Measurements from ENCODE around the gene MSX2. TPM values are rescaled to one million over a fixed set of nuclear protein-coding genes. Genes with fewer than 3 reads are reported as not detected.

The MSX2 gene
- total and polyA plus RNA-seq, 2 donors (not counting 1 experiment from before 2014, with no cell fraction given) = not detected

GRCh38 chr5:174725261-174725990 lies 1.0 kb downstream of the MSX2 start:
- peaks cover 0 to 58% (median 31%) of the 10 kb centered on the region in 4 experiments for H3K27me3 ChIP-seq (replicated peaks in 1 of 4; ENCODE audit: control extremely low read depth in 1 of 4, control insufficient read depth in 3 of 4, insufficient read depth in 4 of 4, low read length in 3 of 4)
- H3K4me3 ChIP-seq (ENCODE audit: control extremely low read depth in 1 of 5, extremely low read depth in 1 of 5, insufficient read depth in 1 of 5, low read depth in 2 of 5, low read length in 4 of 5) = no peak overlapping the region
- H3K4me1 ChIP-seq (ENCODE audit: control insufficient read depth in 2 of 2, insufficient read depth in 2 of 2, low read length in 2 of 2) = no peaks in the 10 kb centered on the region
- ATAC-seq (ENCODE audit: low read depth) (no peak), DNase-seq (no peak)
- H3K27me3 Mint-ChIP-seq = peaks cover 80% of the 10 kb centered on the region
- POLR2A ChIA-PET = no interaction called here
- H2AFZ ChIP-seq (ENCODE audit: insufficient read depth, low read depth, low read length, poor library complexity, severe bottlenecking) = no peak overlapping the region
- no peak overlapping the region for H3K27ac ChIP-seq (ENCODE audit: low read length in 2 of 2)
- no peaks in the 10 kb centered on the region for H3K9me3 Mint-ChIP-seq (ENCODE audit: insufficient read depth)
- H3K9ac ChIP-seq (ENCODE audit: low read length) = no peak overlapping the region
- H3K4me1 Mint-ChIP-seq = peaks cover 6% of the 10 kb centered on the region
- H3K9me3 ChIP-seq (ENCODE audit: control extremely low read depth in 1 of 3, control insufficient read depth in 2 of 3, insufficient read depth in 1 of 3, low read length in 2 of 3) = peaks cover 0 to 22% (median 0%) of the 10 kb centered on the region in 3 donors
- intact Hi-C loops (cut with micrococcal nuclease) = no loop called here
- no peak overlapping the region for H3K27ac Mint-ChIP-seq
- TF ChIP-seq CTCF (IDR thresholded peaks at IDR 0.05) (no peak), EZH2 (IDR thresholded peaks at IDR 0.05; ENCODE audit: borderline replicate concordance, insufficient read depth, low read depth, low read length, poor library complexity, severe bottlenecking) (no peak)
- peak overlapping the region; percentile 26 for H3K4me3 Mint-ChIP-seq
- H4K20me1 ChIP-seq (ENCODE audit: control insufficient read depth, insufficient read depth, low read length, poor library complexity, severe bottlenecking) = no peaks in the 10 kb centered on the region
- CTCF ChIA-PET = no interaction called here
- WGBS (ENCODE audit: insufficient coverage) = 7% methylated on average over 30 of the region's 30 CpGs
- H3K36me3 ChIP-seq (replicated peaks in 1 of 2; ENCODE audit: control extremely low read depth in 1 of 2, control insufficient read depth in 1 of 2, extremely low read depth in 1 of 2, insufficient read depth in 2 of 2, low read length in 1 of 2) = no peaks in the 10 kb centered on the region
- no peak overlapping the region for H3K4me2 ChIP-seq (replicated peaks; ENCODE audit: low read depth, low read length, poor library complexity, severe bottlenecking)
- no peaks in the 10 kb centered on the region for H3K79me2 ChIP-seq (ENCODE audit: control insufficient read depth, insufficient read depth, low read length)

GRCh38 chr5:174725991-174726601 lies 1.7 kb downstream of the MSX2 start:
- Histone ChIP-seq H3K27ac (ENCODE audit: low read length in 2 of 2) (no peak overlapping the region), H3K4me3 (ENCODE audit: control extremely low read depth in 1 of 5, extremely low read depth in 1 of 5, insufficient read depth in 1 of 5, low read depth in 2 of 5, low read length in 4 of 5) (no peak overlapping the region), H4K20me1 (ENCODE audit: control insufficient read depth, insufficient read depth, low read length, poor library complexity, severe bottlenecking) (no peaks in the 10 kb centered on the region), H3K9ac (ENCODE audit: low read length) (no peak overlapping the region), H3K4me2 (replicated peaks; ENCODE audit: low read depth, low read length, poor library complexity, severe bottlenecking) (no peak overlapping the region), H3K79me2 (ENCODE audit: control insufficient read depth, insufficient read depth, low read length) (no peaks in the 10 kb centered on the region), H3K36me3 (replicated peaks in 1 of 2; ENCODE audit: control extremely low read depth in 1 of 2, control insufficient read depth in 1 of 2, extremely low read depth in 1 of 2, insufficient read depth in 2 of 2, low read length in 1 of 2) (no peaks in the 10 kb centered on the region), H2AFZ (ENCODE audit: insufficient read depth, low read depth, low read length, poor library complexity, severe bottlenecking) (no peak overlapping the region), H3K4me1 (ENCODE audit: control insufficient read depth in 2 of 2, insufficient read depth in 2 of 2, low read length in 2 of 2) (no peaks in the 10 kb centered on the region), H3K9me3 (ENCODE audit: control extremely low read depth in 1 of 3, control insufficient read depth in 2 of 3, insufficient read depth in 1 of 3, low read length in 2 of 3) (peaks cover 0 to 19% (median 0%) of the 10 kb centered on the region in 3 donors), H3K27me3 (replicated peaks in 1 of 4; ENCODE audit: control extremely low read depth in 1 of 4, control insufficient read depth in 3 of 4, insufficient read depth in 4 of 4, low read length in 3 of 4) (peaks cover 0 to 57% (median 33%) of the 10 kb centered on the region in 4 experiments)
- Mint-ChIP-seq H3K27me3 (peaks cover 82% of the 10 kb centered on the region), H3K27ac (no peak overlapping the region), H3K4me3 (no peak overlapping the region), H3K4me1 (peaks cover 6% of the 10 kb centered on the region), H3K9me3 (ENCODE audit: insufficient read depth) (no peaks in the 10 kb centered on the region)
- ATAC-seq (ENCODE audit: low read depth) = no peak
- no peak for TF ChIP-seq EZH2 (IDR thresholded peaks at IDR 0.05; ENCODE audit: borderline replicate concordance, insufficient read depth, low read depth, low read length, poor library complexity, severe bottlenecking)
- no peak for TF ChIP-seq CTCF (IDR thresholded peaks at IDR 0.05)
- CTCF ChIA-PET = no interaction called here
- DNase-seq = no peak
- POLR2A ChIA-PET = no interaction called here
- intact Hi-C loops (cut with micrococcal nuclease) = no loop called here
- 30% methylated on average over 6 of the region's 11 CpGs for WGBS (ENCODE audit: insufficient coverage)
